Medulla oblongata (tissue), 1 donor: ENCODE data around the gene TBX1.
A peak's percentile ranks its signal among the peaks of the same experiment; 100 is the strongest.
"Not testable (repeated sequence)": the region's sequence is repeated elsewhere in the genome, so short reads cannot be mapped to it uniquely, and the experiment has no call there.

Experiments
- DNase-seq: peaks from one replicate; pipeline ENCODE4 v3.0.0-alpha.2; 2015; ENCODE audit errors: extremely low spot score

Gene TBX1

DNA sequence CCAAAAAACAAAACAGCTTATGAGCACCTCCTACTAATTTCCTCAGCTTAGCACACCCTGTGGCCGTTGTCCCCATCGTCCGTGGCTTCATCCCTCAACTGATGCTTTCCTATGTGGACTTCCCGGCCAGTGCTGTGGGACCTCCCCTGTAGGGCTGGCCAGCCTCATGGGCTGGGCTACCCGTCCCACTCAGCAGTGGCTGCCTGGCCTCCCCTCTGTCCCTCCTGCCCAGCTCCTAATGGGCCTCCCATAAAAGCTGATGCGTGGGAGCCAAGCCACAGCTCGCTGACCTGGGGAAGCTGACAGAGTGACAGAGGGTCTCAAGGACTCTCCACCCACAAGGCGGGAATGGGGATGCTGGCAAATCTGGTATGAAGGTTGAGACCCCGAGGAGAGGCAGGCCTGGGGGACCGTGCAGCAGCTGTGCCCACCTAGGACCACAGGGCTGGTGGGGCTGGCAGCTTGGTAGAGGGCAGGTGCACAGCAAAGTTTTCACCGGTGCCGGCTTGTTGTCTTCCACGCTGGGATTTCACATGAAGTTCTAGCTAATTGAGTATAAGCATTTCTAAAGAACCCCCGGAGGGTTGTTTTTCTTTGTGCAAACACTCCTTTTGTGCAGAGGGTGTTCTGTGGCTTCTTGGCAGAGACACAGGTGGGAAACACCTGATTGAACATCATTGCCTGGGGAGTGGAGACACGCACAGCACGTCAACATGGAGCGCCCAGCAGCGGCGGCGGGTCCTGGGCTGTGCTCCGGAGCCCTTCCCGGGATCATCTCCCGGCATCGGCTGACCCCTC is 23.2 kb downstream of the TBX1 start:
- no peak for DNase-seq

DNA sequence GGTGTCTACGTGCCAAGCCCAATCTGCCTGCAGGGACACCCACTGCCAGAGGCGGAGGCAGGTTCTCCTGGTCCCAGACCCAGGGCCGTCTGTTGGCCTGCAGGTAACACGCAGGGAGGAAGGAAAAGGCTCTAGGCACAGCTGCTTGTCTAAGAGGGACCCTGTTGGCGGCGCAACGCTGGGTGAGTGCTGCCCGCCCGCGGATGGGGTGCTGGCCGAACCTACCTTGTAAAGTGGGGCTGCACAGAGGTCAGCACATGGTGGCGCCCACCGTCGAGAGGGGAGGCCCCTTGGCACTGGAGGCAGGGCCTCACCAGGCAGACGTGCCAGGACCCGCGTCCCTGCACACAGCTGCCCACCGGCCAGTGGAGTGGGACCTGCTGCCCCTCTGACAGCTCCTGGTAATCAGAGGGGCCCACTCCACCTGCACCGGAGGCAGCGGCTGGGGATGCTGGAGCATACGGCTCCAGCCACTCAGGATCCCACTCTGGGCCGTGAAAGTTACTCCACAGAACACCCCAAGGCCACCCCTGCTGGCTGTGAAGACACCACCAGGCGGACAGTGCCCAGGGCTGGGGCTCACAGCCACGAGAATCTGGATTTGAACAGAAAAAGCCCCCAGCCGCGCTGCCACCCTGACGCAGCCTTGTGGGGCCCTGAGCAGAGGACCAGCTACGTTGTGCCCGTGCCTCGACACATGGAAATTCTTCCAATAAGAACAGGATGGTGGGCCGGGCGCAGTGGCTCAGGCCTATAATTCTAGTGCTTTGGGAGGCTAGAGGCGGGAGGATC is 24.0 kb downstream of the TBX1 start:
- no peak for DNase-seq

DNA sequence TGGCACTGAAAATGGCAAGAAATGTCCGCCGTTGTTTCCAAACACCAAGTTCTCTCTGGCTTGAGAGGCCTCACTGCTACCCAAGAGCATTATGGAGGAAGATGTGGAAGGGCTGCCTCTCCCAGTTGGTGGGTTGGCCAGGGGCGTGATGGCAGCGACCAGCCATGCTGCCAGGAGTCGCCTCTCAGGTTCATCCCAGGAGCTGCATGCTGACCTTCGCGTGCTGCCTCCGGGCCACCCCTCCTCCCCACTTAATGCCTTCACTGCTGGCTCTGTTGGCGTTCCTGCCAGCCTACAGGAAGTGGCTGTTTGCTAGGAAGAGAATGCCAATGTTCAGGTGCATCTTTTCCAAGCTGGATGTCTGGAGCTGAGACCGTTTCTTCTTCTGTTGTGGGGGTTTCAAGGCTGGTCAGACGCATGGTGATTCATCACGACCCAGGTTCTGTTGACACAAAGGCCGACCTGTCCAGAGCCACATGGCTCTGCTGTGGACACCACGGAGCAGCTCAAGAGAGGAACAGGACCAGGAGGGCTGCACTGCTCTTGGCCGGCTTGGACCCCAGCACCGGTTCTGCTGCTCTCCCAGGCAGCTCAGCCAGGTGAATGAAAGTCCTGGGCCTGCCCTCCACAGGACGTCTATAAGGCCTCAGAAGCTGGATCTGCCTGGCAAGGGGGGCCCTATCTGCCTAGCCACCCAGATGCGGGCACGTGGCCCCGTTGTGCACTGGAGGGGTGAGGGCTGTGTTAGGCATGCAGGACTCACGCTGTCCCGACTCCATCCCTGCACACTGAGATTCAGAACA is 25.1 kb downstream of the TBX1 start:
- DNase-seq = no peak

DNA sequence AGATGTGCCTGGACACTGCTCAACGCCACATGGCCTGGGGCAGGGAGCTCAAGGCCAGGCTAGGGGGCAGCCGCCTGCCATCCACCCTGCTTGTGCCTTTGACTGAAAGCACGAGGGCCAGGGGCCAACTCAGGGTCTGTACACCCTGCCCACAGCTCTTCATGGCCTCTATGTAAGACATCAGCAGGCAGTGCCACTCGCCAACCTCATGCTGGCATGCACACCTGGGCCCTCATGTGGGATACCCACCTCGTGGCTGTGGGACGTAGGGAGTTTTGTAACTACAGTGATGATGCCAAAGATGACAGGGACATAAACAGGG is 25.6 kb downstream of the TBX1 start:
- DNase-seq = no peak

DNA sequence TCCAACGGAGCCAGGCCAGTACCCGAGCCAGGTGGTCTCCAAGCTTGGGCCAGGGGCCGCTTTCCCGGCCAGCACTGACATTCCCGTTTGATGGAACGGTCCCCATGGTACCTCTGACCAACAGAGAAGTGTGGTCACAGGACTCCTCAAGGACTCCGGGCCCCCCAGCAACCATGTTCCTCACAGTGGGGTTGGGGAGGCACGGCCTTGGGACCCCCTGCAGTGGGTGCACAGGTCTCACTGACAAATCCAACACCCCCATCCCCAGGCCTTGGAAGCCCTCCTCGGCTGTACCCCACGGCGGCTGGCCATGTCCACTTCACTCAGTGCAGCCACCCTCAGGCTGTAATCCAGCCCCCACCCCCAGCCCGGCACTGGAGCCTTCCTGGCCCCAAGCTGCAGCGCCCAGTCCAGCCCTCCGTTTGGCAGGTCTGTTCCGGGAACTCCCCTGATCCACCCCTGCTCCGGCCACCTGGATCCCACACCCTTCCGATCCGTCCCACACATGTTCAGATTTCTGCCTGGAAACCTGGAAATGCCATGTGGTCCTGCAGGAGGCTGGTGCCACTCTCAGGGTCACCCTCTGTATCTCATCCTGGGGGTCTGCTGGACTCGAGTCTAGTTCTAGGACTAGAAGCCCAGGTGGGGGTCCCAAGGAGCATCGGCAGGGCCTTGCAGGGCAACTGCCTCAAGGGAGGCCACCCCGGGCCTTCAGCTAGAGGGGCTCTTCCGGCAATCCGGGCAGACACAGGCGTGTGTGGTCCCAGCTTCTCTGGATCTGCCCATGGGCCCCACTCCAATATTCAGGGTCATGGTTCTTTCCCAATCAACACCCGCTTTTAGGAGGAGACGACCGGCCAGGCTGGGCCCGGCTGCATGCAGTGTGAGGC is 26.6 kb downstream of the TBX1 start:
- DNase-seq = no peak

DNA sequence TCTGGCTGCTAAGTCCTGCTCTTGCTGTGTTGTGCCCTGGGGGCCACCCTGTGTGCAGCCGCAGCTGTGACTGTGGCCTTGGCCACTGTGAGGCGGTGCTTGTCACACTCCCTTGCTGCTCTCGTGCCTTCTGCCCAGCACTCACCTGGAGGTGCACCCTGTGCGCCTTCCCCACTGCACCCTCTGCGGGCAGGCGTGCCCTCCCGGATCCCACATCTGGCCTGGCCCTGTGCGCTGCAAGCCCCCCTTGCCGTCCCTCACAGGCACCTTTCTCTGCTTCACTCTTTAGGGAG is 27.2 kb downstream of the TBX1 start:
- DNase-seq = no peak

DNA sequence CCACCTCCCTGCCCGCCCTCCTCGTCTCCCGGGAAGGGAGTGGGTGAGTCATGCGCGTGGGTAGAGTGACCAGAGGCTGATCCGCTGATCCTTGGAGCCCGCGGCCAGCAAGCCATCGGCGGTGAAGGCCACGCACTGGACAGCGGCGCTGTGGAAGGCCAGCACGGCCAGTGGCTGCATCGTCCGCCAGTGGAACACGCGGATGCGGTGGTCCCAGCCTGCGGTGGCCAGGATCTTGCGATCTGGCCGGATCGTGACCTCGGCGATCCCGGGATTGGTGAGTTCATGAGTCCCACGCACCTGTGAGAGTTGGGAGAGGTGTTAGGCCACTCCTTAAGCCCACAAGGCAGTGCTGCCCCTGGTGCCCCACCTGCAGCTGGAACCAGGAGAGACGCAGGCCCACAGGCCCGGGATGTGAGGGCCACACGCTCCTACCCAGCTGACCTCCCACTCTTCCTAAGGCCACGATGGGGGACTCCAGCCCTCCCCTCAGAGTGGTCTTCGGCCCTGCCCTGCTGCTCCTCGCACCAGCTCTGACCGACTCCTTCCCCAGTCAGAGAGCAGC is 28.2 kb downstream of the TBX1 start:
- DNase-seq = no peak

DNA sequence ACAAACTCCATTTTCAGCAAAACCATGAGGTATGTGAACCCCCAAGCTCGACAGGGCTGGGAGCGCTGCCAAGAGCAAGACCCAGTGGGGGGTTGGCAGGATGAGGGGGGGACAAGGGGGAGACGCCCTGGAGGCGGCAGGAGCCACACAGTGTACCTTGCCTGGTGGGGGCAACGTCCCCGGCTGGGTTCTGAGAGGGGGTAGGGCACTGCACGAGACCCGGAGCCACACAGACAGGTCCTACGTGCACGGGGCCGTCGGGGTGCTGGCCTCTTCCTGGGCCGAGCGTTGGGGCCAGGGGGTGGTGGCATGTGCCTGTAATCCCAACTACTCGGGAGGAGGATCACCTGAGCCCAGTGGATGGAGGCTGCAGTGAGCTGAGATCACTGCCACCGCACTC is 28.8 kb downstream of the TBX1 start:
- DNase-seq = no peak

DNA sequence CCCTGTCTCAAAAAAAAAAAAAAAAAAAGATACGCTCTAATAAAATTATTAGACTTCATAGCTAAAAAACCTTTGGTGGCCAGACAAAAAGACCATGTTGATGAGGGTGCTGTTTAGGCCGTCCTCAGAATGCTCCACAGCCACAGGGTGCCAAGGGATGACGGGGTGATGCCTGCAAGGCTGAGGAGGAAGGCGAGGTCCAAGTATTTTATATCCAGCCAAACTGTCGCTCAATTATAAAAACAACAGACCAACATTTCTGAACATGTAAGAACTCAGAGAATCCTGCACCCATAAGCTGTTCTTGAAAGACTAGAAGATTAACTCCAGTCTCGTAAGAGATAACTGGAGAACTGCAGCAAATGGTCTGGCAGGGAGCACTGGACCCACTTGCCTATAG is 29.2 kb downstream of the TBX1 start:
- no peak for DNase-seq

DNA sequence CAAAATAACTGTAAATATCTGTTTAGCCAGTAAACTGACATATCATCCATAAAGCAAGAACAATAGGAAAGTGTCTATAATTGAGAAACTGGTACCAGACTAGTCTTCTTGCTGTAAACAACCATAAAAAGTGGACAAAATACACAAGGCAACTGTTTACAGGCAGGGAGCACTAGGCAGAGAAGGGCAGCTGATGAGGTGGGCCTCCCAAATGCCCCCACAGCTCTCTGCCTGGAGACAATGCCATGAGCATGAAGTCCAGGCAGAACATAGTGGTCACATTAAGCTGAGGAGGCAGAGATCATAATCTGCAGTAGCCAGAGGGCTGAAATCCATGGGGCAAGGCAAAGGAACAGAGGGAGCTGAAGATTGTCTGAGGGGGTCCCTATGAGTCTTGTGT is 30.7 kb downstream of the TBX1 start:
- no peak for DNase-seq

DNA sequence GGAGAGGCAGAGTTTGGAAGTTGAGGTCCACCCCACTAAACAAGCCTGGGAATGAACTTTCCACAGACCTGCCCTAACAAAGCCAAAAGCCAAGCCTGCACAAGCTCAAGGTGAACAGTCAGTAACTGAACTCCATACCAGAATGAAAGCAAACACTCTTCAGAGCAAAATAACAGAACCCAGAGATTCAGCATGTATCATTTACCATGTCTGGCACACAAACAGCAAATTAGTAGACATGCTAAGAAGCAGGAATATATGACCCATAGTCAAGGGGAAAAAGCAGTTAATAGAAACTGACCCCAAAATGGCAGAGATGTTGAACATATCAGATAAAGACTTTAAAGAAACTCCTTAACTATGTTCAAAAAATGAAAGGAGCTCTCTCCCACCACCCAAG is 31.3 kb downstream of the TBX1 start:
- DNase-seq = no peak

DNA sequence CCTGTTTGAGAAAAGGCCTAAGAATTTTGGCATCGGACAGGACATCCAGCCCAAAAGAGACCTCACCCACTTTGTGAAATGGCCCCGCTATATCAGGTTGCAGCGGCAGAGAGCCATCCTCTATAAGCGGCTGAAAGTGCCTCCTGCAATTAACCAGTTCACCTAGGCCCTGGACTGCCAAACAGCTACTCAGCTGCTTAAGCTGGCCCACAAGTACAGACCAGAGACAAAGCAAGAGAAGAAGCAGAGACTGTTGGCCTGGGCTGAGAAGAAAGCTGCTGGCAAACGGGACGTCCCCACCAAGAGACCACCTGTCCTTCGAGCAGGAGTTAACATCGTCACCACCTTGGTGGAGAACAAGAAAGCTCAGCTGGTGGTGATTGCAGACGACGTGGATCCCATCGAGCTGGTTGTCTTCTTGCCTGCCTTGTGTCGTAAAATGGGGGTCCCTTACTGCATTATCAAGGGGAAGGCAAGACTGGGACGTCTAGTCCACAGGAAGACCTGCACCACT is 31.9 kb downstream of the TBX1 start:
- not testable (repeated sequence) for DNase-seq

DNA sequence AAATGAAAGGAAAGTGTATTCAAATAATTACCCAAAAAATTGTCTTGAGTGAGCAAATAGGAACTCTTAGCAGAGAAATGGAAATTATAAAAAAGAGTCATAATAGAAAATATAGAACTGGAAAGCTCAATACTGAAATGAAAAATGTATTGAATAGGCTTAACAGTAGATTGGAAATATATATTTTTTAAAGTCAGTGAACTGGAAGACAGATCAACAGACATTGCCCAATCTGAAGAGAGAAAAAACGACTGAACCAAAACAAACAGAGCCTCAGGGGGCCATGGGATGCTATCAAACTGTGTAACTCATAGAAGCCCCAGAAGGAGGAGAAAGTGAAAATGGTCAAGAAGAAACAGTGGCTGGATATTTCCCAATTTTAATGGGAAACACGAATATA is 32.6 kb downstream of the TBX1 start:
- DNase-seq = no peak

DNA sequence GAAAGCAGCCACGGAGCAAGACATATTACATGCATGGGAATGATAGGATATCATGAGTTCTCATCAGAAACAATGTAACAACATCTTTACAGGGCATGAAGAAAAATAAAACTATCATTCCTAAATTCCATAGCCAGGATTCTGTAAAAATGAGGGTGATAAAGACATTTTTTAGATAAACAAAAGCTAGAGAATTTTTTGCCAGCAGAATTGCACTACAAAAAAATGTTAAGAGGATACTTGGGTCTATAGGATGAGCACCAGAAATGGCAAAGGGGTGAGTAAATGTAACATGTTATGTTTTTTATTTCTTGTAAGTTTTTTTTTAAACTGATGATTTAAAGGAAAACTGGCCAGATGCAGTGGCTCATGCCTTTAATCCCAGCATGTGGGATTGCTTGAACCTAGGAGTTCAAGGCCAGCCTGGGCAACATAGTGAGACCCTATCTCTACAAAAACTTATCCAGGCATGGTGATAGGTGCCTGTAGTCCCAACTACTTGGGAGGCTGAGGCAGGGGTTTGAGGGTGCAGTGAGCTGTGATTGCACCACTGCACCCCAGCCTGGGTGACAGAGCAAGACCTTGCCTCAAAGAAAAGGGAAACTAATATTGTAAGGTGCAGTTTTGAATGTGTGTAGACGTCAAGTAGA is 33.2 kb downstream of the TBX1 start:
- DNase-seq = no peak

DNA sequence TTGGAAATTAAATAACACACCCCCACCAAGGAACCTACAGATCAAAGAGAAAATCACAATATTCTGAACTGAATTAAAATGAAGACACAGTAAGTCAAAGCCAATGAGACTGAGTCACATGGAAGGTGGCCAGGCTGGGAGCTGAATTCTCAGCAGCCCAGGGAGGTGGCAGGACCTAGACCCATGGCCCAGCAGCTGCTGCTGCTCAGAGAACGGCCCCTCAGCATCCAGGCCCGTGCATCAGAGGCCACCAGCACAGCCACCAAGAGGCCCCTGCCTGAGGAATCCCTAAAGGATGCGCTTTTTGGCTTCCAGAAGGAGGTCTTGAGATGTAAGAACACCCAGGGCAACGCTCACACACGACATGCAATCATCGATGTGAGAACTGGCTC is 35.0 kb downstream of the TBX1 start:
- peak; percentile 9 for DNase-seq

DNA sequence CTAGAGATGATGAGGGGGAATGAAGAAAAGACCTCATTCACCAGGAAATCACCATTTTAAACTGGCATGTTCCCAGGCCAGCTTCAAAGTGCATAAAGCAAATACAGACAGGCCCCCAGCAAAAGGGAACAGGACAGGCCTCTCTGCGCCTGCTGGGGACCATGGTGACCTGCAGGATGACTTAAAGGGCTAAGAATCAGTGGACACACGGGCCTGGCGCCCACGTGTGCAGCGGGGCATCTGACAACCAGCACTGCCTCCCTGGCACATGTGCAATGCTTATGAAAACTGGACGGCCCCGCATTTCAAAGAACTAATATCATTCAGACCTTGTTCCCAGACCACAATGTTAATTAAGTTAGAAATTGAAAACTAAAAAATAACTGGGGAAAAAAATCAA is 35.6 kb downstream of the TBX1 start:
- no peak for DNase-seq

DNA sequence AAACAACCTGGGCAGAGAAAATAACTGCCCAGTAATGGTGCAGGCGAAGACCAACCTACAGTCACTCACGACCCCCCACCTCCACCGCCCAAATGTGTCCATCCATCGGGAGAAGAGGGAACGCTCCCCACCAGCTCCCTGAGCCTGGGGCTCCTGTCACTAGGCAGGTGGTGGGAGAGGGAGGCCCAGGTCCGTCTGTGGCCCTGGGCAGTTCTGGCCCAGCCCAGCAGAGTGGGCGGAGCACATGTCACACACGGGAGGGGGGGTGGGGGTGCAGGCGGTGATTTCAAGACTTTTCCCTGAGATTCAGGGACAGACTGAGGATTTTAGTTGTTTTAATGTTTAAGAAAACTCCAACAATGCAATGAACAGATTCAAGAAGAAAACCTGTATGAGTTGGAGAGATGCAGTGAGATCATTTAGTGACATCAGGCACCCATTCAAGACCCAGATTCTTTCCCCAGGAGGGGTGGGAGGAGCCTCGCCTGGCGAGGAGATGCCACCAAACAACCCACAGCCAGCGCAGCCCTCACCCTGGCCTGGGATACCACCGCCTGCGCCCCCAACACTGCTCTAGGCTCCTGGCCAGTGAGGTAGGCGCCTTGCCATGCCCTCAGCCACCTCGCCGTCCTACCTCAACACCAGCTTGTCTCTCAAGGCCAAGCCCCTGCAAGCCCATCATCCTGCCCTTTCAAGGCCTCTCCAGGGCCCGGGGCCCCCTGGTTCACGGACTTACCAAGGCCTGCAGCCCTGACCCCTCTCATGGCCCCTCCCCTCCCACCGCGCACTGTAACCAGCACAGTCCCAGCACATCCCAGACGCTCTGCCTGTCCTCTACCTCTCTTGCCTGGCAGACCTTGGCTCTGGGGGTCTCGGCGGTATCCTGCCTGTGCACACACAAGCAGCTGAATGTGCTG is 36.8 kb downstream of the TBX1 start:
- no peak for DNase-seq

DNA sequence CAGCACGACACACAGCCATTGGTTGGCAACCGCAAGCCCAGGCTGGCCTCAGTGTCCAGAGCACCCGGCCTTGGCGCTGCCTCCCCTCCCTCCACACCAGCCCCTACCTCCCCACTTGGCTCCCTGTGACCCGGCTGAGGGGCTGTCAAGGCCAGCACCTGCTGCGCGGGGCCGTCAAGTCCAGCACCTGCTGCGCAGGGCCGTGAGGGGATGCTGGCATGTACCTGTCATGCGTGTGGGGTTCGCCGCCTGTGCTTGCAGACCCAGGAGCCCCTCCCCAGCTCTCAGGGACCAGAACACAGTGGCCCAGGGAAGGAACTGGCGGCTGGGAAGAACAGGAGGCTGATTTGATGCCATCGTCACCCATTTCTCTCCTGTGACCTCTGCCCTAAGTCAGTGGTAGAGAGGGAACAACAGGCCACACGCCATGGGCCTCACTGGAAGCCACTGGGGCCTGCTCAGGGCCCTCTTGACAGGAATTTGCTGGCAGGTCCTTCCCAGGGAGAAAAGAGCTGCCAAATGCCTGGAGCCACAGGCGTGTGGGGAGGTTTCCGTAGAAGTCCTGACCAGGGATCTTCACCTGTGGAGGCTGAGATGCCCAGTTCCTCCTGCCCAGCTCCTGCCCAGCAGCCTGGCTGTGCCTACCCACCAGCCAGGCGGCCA is 37.6 kb downstream of the TBX1 start:
- no peak for DNase-seq

DNA sequence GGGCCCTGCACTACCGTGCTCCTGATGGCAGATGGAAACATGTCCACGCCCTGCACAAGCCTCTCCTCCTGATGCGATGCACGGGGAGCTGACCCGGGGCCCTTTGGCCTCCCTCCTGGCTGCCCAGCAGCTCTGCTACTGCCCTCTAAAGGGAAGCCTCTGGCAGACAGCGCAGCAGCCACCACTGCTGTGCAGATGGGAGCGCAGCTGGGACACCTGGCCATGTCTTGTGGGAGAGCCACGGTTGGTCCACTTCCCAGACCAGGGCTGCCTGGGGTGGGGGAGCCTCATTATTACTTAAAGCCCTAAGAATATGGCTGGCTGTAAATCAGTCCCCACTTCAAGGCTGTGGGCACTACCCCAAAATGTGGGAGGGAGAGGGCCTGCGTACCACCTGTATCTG is 38.3 kb downstream of the TBX1 start:
- DNase-seq = no peak
